Smooth muscle cell of the brain vasculature (primary cell): ENCODE results near the gene PKP3.
"Not testable (repeated sequence)": the region's sequence is repeated elsewhere in the genome, so short reads cannot be mapped to it uniquely, and the experiment has no call there.

ENCODE experiments used
- DNase-seq: peaks from one replicate; pipeline ENCODE4 v3.0.0-alpha.2; 2012; ENCODE audit warnings: low read depth, low spot score

The PKP3 gene

DNA sequence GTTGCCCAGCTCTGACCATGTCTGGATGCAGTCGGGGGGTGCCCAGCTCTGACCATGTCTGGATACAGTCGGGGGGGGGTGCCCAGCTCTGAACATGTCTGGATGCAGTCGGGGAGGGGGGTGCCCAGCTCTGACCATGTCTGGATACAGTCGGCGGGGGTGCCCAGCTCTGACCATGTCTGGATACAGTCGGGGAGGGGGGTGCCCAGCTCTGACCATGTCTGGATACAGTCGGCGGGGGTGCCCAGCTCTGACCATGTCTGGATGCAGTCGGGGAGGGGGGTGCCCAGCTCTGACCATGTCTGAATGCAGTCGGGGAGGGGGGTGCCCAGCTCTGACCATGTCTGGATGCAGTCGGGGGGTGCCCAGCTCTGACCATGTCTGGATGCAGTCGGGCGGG is 16.7 kb downstream of the PKP3 start:
- not testable (repeated sequence) for DNase-seq

DNA sequence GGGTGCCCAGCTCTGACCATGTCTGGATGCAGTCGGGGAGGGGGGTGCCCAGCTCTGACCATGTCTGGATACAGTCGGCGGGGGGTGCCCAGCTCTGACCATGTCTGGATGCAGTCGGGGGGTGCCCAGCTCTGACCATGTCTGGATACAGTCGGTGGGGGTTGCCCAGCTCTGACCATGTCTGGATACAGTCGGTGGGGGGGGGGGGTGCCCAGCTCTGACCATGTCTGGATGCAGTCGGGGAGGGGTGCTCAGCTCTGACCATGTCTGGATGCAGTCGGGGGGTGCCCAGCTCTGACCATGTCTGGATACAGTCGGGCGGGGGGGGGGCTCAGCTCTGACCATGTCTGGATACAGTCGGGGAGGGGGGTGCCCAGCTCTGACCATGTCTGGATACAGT is 17.5 kb downstream of the PKP3 start:
- not testable (repeated sequence) for DNase-seq

DNA sequence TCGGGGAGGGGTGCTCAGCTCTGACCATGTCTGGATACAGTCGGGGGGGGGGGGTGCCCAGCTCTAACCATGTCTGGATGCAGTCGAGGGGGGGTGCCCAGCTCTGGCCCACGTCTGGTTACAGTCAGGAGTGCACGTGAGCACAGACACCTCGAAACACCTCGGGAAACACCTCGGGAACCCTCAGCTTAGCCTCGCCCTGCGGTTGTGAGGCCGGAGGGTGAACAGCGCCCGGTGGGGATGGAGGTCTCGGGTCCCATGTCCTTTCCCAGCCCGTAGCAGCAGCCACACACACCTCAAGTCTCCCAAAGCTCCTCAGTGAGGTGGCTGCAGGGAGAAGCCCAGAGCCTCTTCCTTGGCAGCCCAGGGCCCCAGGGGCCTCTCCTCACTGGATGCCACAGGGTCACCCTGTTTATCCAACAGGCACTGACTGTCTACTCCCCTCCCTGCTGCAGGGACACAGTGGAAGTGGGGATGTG is 18.7 kb downstream of the PKP3 start:
- DNase-seq, result no peak

DNA sequence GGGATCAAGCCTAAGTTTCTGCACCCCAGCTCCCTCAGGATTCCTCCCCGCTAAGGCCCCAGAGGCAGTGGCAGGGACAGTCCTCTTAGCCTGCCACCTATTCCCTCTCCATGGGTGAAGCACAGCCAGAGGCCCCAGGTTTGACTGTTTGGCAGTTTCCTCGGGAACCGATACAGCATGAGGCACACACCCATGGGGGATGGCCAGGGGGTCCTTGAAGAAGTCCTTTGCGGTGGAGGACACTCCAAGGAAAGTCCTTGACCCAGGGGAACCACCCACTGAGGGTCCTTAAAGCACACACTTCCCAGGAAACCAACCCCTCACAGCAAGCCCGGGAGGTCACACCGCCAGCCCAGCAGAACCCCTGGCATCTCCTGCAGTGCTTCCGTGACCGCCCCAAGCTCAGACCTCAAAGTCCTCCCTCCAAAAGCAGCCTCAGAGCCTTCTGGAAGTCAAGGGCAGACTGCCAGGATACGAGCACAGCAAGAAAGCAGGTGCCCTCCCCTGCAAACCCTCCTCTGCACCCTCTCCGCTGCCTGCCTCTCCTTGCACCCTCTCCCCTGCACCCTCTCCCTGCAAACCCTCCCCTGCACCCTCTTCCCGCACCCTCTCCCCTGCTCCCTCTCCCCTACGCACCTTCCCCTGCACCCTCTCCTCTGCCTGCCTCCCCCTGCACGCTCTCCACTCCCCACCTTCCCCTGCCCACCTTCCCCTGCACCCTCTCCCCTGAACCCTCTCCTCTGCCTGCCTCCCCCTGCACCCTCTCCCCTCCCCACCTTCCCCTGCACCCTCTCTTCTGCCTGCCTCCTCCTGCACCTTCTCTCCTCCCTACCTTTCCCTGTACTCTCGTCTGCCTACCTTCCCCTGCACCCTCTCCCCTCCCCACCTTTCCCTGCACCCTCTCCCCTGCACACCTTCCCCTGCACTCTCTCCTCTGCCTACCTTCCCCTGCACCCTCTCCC is 19.4 kb downstream of the PKP3 start:
- no peak for DNase-seq

DNA sequence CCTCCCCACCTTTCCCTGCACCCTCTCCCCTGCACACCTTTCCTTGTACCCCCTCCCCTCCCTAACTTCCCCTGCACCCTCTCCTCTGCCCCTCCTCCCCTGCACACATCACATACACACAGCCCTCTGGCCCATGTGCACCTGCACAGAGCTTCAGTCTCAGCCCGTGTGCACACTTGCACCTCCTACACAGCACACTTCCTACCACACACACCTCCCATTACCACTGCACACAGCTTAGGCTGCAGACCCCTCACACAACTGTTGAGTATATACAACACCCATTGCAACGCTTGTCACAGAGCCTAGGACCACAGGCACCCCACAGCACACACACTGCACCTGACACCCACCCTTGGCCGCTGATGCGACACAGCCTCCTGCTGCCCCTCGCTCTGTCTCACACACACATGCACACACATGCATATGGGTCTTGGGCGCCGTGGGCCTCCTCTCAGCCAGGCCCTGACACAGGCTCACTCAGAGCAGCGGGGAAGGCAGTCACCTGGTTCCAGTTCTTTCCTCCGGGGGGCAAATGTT is 20.4 kb downstream of the PKP3 start:
- no peak for DNase-seq

DNA sequence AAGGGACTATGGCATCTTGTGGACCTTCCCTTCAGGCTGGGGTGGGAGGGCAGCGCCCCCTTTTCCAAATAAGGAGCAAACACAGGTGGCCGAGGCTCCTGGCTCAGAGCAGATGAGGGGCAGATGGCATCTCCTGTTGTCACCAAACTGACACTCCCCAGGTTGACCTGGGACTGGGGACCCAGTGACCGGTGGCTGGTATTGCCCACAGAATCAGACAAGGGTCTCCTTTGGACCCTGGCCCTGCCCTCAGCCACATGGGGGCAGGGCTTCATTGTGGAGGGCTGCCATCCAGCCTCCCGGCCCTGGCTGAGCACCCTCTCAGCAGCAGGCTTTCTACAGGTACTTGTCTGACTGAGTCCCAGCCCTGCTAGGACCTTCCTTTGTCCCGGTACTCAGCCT is 21.6 kb downstream of the PKP3 start:
- no peak for DNase-seq

DNA sequence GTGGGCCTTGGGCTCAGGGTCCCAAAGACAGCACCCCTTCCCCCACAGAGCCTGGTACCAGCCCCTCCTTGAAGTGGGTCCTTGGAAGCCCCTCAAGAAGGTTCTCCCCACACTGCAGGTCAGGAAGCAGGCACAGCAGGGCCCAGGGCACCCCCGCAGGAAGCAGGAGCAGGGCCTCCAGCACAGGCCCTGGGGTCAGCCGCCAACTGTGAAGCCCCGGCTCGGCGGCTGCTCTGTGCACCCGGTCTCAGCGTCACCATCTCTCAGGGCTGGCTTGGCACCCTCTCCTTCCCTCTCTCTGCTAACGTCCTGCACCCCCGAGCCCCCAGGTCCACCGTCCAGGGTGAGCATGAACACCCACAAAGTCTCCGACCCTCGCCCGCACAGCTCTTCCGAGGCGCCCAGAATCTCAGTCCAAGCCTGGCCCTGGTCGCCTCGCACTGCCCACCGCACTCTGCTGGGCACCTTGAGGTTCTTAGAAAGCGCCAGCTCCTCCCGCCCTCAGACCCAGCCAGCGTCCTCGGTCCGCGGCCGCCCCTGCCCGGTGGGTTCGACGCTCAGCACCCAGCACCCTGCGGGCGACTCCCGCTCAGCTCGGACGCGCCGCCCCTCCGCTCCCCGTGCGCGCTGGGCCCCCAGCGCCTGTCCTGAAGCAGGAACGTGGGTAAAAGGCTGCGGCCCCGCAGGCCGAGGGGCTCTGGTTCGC is 22.2 kb downstream of the PKP3 start:
- no peak for DNase-seq

GRCh38 chr11:416757-417621 is 23.0 kb downstream of the PKP3 start:
- no peak for DNase-seq

GRCh38 chr11:417652-418342 is 23.8 kb downstream of the PKP3 start:
- DNase-seq, result no peak

DNA sequence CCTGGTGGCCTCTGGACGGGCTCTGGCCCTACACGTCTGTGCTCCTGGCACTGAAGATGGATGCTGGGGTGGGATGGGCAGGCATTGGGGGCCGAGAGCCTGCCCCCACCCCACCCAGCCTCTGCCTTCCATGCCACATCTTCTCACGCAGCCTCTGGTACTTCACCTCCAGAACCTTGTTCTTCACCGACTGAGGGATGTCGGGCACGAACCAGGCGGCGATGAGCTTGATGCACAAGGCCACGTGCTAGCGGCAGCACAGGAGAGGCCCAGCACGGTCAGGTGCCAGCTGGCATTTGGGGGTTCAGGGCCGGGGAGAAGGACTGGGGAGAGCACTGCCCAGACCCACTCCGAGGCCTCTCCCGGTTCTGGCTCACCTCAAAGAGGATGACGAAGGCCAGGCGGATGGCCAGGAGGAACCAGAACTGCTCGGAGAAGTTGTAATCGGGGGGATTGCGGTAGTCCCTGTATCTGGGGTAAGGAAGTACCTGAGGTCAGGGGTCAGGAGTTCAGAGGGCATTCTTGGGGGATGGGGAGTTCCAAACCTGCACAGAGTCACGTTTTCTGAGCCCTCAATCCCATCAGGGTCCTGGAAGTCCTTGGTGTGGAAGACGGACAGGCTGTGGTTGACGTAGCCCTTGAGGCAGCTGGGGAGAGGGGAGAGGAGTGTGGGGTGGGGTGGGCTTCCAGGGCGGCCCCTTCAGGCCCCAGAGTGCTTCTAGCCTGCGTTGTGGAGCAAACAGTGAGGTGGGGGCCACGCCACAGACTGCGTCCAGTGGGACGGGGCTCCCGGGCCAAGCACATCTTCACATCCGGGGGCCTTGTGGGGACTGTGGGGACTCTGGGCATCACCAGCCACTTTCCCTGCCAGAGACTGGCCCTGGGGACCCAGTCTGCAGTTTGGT is 24.6 kb downstream of the PKP3 start:
- DNase-seq, result no peak

DNA sequence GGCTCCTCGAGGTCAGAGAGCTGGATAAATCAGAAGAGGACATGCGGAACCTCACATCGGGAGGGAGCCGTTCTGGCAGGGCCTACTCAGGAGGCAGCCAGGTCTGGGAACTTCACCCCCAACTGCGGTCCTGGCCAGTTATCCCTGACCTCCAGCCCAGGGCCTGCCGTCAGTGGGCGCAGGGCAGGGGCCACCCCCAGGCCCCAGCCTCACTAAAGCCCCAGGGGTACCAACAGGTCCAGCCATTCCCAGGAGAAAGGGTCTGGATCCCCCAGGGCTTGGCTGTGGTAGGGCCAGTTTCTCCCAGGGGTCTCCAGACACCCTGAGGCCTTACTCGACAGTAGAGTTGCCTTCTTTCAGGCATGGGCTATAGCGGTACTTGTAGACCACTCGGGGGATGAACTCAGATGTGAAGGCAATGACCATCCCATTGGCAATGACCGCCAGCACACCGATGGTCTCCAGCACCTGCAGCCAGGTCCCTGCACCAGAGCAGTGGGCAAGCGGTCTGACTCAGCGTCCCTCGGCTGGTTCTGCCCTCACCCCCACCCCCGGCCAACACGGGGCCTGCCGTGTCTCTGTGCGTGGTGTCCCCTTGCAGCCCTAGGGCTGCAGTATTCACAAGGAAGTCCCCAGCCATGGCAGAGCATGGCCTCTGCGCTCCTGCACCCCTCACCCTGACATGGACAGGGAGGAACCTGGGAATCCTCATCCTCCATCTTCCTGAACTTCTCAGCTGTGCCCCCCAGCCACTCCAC is 25.4 kb downstream of the PKP3 start:
- no peak for DNase-seq

DNA sequence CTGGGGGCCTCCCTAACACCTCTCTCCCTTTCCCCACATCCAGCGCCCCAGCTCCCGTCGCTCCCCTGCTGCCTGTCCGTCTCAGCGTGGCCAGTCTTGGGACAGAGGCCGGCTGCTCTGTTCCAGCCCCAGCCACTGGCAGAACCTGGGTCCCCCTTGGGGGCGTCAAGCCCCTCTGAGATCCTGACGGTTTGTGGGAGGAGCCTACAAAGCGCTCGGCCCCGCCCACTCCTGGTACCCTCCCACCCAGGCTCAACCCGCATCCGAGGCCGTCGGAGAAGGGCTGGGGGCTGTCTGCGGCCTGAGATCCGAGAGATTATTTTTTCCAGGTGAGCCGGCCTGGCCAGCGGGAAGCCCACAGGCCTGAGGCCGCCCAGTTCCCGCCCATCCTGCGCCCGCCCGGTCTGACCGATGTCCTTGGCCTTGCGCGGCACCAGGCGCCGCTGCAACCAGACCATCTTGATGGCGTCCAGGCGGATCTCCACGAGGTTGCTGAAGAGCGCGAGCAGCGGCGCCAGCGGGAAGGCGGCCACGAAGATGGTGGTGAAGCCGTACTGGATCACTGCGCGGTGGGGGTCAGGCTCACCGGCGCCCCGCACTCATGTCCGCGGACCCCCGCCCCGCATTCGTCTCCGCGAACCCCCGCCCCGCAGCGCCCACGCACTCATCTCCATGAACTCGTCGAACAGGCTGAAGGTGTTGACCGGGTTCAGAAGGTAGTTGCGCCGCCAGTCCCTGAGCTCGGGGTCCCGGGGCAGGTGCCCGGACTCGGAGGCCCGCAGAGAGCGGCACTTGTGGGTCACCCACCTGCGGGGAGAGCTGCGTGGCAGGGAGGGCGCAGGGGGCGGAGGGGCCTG is 26.3 kb downstream of the PKP3 start:
- no peak for DNase-seq

DNA sequence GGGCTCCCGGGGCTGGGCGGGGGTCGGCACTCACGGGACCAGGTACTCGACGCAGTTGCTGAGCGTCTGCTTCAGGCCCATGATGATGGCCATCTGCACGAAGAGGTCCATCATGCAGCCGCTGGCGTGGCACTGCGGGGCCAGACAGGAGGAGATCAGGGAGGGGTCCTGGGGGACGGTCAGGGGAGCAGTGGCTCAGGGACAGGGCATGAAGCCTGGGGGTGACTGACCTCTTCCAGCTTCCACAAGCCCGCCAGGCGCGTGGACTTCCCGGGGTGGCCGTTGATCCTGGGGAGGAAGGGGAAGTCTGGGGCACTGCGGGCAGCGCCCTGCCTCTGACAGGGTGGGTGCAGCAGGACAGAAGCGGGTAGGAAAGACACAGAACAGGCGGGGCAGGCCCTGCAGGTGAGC is 26.9 kb downstream of the PKP3 start:
- DNase-seq, result no peak

DNA sequence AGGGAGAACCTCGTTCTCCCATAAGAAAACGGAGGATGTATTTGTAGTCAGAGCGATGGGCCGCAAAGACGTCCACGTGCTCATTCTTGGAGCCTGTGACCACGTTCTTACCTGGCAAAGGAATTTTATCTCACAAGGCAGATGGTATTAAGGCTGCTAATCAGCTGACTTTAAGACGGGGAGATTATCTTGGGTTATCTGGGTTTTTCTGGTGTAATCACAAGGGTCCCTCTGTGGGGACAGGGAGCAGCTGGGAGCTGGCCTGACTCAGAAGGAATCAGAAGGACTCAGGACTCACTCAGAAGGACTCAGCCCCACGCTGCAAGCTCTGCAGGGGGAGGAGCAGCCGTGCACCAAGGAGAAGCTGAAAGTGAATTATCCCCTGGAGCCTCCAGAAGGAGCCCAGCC is 28.2 kb downstream of the PKP3 start:
- DNase-seq, result no peak

DNA sequence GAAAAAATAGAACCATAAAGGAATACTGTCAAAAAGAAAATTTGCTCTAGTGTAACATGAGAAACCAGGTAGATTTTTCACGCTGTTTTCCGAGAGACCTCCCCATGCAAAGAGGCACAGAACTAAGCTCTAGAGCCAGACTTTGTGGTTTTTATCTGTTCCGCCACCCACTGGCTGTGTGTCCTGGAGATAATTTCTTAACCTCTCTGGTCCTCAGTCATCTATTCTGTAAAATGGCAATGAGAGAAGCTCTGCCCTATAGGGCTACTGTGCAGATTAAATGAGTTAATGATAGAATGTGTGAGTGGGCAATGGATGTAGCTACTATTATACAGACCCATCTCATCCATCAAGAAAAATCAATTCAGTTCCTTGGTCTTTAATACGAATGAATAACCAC is 30.2 kb downstream of the PKP3 start:
- DNase-seq, result no peak

DNA sequence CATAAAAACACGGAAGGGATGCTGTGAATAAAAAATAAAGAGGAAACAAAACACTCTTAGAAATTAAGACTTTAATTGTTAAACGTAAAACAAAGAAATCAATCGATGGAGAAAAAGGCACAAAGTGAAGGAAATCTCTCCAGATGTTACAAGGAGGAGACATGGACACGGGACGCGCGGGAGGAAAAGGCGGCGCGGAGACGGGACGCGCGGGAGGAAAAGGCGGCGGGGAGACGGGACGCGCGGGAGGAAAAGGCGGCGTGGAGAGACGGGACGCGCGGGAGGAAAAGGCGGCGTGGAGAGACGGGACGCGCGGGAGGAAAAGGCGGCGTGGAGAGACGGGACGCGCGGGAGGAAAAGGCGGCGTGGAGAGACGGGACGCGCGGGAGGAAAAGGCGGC is 30.8 kb downstream of the PKP3 start:
- DNase-seq, result not testable (repeated sequence)

- DNase-seq, result no peak
Observed at GRCh38 chr11:425301-425700, 31.3 kb downstream of the PKP3 start.

- no peak for DNase-seq
Observed at GRCh38 chr11:426851-427250, 32.8 kb downstream of the PKP3 start.
